DMS79 (cell line): ENCODE results near the gene ZNF318.
"Not testable (repeated sequence)": the region's sequence is repeated elsewhere in the genome, so short reads cannot be mapped to it uniquely, and the experiment has no call there.

Source experiments
- DNase-seq: peaks from one replicate; lab custom pipeline; 2025; lab: John Stamatoyannopoulos, UW

Gene ZNF318

GRCh38 chr6:43339168-43339567 is 30.3 kb downstream of the ZNF318 start:
- DNase-seq = no peak

- DNase-seq = no peak
Measured at GRCh38 chr6:43338243-43338642, 31.2 kb downstream of the ZNF318 start.

GRCh38 chr6:43336382-43336781 is 33.1 kb downstream of the ZNF318 start:
- DNase-seq = no peak

GRCh38 chr6:43335469-43335868 is 34.0 kb downstream of the ZNF318 start:
- no peak for DNase-seq

- peak; percentile 19 for DNase-seq
Measured at GRCh38 chr6:43334466-43335095, 34.9 kb downstream of the ZNF318 start.

- DNase-seq = no peak
Measured at GRCh38 chr6:43331891-43332290, 37.6 kb downstream of the ZNF318 start.

- no peak for DNase-seq
Measured at GRCh38 chr6:43331470-43331869, 38.0 kb downstream of the ZNF318 start.

- DNase-seq = no peak
Measured at GRCh38 chr6:43328528-43328927, 40.9 kb downstream of the ZNF318 start.

- no peak for DNase-seq
Measured at GRCh38 chr6:43325876-43326275, 43.6 kb downstream of the ZNF318 start.

GRCh38 chr6:43318011-43318410 is 51.4 kb downstream of the ZNF318 start:
- DNase-seq = no peak

- no peak for DNase-seq
Measured at GRCh38 chr6:43313813-43314212, 55.6 kb downstream of the ZNF318 start.

GRCh38 chr6:43311666-43312065 is 57.8 kb downstream of the ZNF318 start:
- DNase-seq = no peak

GRCh38 chr6:43310624-43311023 is 58.8 kb downstream of the ZNF318 start:
- no peak for DNase-seq

- DNase-seq = no peak
Measured at GRCh38 chr6:43310134-43310533, 59.3 kb downstream of the ZNF318 start.

- DNase-seq = no peak
Measured at GRCh38 chr6:43308990-43309477, 60.4 kb downstream of the ZNF318 start.

GRCh38 chr6:43308101-43308989 is 61.1 kb downstream of the ZNF318 start, which contains the start of gene CRIP3:
Gene CRIP3, minus strand, starts transcription at chr6:43308826. Its CDS starts 34 bp downstream, at chr6:43308792.
- DNase-seq = peak; percentile 66

GRCh38 chr6:43307451-43308100 is 61.9 kb downstream of the ZNF318 start:
- no peak for DNase-seq

GRCh38 chr6:43306086-43306485 is 63.4 kb downstream of the ZNF318 start:
- DNase-seq = no peak

- DNase-seq = no peak
Measured at GRCh38 chr6:43304882-43305281, 64.6 kb downstream of the ZNF318 start.

GRCh38 chr6:43304361-43304760 is 65.1 kb downstream of the ZNF318 start:
- DNase-seq = no peak

GRCh38 chr6:43303751-43304331 is 65.6 kb downstream of the ZNF318 start:
- DNase-seq = no peak

- DNase-seq = not testable (repeated sequence)
Measured at GRCh38 chr6:43303006-43303405, 66.4 kb downstream of the ZNF318 start.
